RWPE1 (cell line): Measurements from ENCODE around the gene TXK.

Experiments
- CTCF ChIA-PET: fragments of 350-600 bp; sonication (Branson Sonifier 250); formaldehyde crosslinking; extraction: SDS; loops from one replicate; lab custom pipeline; 2021; lab: Yijun Ruan, JAX
- POLR2A ChIA-PET: fragments of 400-600 bp; formaldehyde crosslinking; extraction: SDS; loops from one replicate; lab custom pipeline; 2020; ENCODE audit warnings: antibody characterized with exemption; ENCODE audit not compliant: low non-redundant PET; lab: Yijun Ruan, JAX
- DNase-seq: peaks from one replicate; pipeline ENCODE4 v3.0.0; 2012; ENCODE audit warnings: low spot score
- H3K27ac ChIP-seq: fragments of 450-650 bp; 2 replicates; pipeline ENCODE4 v1.5.1; 2017
- TF ChIP-seq, protein P1 (sequence below): fragments of 450-650 bp; conservative IDR thresholded peaks from 2 replicates; pipeline ENCODE4 v1.5.1; 2017; ENCODE audit warnings: low read depth, mild to moderate bottlenecking

TXK gene

DNA sequence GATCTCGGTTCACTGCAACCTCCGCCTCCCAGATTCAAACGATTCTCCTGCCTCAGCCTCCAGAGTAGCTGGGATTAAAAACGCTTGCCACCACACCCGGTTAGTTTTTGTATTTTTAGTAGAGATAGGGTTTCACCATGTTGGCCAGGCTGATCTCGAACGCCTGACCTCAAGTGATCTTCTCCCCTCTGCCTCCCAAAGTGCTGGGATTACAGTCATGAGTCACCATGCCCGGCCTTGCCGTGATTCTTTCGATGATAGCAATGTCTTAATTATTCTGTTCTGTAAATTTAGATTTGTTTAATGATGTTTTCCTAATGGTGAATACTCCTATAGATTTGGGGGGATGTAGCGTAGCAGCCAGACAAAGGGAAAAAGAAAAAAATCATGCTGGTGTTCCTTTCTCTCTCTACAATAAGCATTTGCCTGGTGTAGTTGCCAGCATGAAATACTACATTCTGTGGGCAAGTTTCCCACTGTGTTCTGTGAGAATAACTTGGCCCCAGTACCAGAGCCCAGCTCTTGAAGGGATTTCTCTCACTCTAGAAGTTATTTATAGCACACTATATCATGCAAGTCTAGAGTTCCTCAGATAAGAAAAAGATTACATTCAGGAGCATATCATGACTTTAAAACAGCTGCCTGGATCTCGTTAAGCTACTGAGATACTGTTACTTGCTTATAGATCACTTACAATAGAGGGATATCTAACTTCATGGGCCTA lies 102.1 kb downstream of the TXK start:
- H3K27ac ChIP-seq = no peak overlapping the region
- ChIA-PET CTCF (interaction anchor here (0.5 to 1.6 kb wide), 2 partner anchors 14 to 41 kb away, joined by 3 to 5 read pairs; no protein-coding TSS in a partner anchor), POLR2A (no interaction called here)
- TF ChIP-seq, protein P1, sequence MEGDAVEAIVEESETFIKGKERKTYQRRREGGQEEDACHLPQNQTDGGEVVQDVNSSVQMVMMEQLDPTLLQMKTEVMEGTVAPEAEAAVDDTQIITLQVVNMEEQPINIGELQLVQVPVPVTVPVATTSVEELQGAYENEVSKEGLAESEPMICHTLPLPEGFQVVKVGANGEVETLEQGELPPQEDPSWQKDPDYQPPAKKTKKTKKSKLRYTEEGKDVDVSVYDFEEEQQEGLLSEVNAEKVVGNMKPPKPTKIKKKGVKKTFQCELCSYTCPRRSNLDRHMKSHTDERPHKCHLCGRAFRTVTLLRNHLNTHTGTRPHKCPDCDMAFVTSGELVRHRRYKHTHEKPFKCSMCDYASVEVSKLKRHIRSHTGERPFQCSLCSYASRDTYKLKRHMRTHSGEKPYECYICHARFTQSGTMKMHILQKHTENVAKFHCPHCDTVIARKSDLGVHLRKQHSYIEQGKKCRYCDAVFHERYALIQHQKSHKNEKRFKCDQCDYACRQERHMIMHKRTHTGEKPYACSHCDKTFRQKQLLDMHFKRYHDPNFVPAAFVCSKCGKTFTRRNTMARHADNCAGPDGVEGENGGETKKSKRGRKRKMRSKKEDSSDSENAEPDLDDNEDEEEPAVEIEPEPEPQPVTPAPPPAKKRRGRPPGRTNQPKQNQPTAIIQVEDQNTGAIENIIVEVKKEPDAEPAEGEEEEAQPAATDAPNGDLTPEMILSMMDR = no peak
- DNase-seq = no peak

GRCh38 chr4:48030470-48030869 lies 103.6 kb downstream of the TXK start:
- TF ChIP-seq, protein P1 = no peak
- POLR2A ChIA-PET = no interaction called here
- no peak for DNase-seq
- H3K27ac ChIP-seq = no peak overlapping the region
- CTCF ChIA-PET = no interaction called here

- no peak for DNase-seq
- CTCF ChIA-PET = interaction anchor here (1.0 kb wide), 1 partner anchor 142 kb away, joined by 3 read pairs; no protein-coding TSS in a partner anchor
- TF ChIP-seq, protein P1 = no peak
- POLR2A ChIA-PET = no interaction called here
- no peak overlapping the region for H3K27ac ChIP-seq
Observed at GRCh38 chr4:48028696-48029095, 105.4 kb downstream of the TXK start.

- ChIA-PET POLR2A (no interaction called here), CTCF (no interaction called here)
- no peak for DNase-seq
- TF ChIP-seq, protein P1 = no peak
- H3K27ac ChIP-seq = no peak overlapping the region
Observed at GRCh38 chr4:48027653-48028052, 106.4 kb downstream of the TXK start.

DNA sequence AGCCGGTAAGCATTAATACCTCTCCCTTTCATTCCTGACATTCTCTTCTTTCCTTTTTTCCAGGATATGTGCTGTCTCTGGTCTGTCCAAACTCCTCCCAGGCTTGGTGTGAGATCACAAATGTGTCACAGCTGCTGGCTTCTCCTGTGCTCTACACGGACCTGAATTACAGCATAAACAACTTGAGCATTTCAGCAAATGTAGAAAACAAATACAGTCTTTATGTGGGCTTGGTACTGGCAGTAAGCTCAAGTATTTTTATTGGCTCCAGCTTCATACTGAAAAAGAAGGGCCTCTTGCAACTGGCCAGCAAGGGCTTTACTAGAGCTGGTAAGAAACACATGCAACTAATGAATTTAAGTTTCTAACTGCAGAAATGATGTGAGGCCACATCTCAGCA lies 109.0 kb downstream of the TXK start:
- ChIA-PET POLR2A (no interaction called here), CTCF (no interaction called here)
- no peak overlapping the region for H3K27ac ChIP-seq
- TF ChIP-seq, protein P1 = no peak
- DNase-seq = no peak

DNA sequence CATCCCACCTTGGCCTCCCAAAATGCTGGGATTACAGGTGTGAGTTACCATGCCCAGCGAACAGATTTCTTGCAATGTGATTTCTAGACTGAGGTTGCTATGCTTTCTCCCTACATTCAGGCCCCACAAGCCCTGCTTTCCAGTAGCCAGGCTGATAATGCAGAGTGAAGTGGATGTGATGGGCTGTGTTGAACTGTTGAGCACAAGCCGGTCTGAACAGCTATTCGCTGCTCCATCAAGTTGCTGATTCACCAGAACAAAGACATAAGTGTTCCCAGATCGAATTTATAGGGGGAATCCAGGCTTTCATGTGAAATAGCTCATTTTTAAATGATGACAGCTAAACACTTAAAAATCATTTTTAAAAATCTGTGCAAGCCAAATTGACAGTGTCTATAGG lies 109.5 kb downstream of the TXK start:
- CTCF ChIA-PET = no interaction called here
- TF ChIP-seq, protein P1 = no peak
- DNase-seq = no peak
- H3K27ac ChIP-seq = no peak overlapping the region
- POLR2A ChIA-PET = no interaction called here
